ENCODE results near the gene ZNF618.

DNA sequence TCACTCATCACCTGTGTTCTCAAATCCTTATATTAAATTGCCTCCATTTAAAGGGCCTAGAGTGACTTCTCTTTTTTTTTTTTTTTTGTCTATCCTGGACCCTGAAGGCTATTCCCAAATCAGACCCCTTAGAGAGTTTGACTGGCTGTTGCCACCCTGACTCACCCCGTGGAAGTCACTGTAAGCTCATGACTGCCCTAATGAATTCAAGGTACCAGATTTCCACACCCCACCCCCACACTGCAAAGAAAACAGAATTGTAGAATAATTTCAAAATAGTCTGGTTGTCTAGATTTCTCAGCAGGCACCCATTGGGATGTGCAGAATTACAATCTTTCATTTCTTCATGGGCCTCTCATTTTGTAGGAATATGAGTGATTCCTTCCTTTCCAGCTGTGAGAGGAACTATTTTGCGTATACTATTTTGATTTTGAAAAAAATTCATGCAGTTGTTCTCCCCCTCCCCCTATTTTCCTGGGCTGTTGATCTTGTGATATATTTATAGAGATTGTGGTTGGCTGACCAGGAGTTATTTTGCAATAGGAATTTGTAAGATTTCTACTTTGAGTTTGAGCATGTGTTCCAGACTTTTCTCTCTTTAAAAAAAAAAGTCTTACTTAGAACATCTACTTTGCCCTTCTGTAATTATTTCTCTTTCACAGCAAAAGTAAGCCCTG lies 79.1 kb downstream of the ZNF618 start:
- TF ChIP-seq CTCF (IDR thresholded peaks at IDR 0.05): no peak
- no peak for TF ChIP-seq POLR2A (IDR thresholded peaks at IDR 0.05)

Measured in prostate gland (tissue), 2 donors.